ENCODE measurements around the gene MAGI3.

DNA sequence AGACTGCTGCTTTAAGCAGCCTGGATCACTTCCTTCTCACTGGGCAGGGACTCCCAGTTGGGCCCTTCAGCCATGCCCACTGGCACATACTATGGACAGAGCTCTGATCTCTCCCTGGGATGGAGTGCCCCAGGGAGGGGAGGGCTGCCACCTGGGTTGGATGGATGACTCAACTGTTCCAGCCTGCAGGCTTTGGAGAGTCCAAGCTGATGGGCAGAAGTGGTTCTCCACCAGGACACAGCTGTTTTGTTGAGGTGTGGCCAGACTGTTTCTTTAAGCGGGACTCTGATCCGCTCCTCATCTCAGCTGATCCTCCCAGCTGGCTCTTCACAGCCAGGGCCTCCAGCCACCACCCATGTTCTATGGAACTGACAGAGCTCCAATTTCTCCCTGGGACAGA is 166.9 kb downstream of the MAGI3 start:
- TF ChIP-seq, protein P1, sequence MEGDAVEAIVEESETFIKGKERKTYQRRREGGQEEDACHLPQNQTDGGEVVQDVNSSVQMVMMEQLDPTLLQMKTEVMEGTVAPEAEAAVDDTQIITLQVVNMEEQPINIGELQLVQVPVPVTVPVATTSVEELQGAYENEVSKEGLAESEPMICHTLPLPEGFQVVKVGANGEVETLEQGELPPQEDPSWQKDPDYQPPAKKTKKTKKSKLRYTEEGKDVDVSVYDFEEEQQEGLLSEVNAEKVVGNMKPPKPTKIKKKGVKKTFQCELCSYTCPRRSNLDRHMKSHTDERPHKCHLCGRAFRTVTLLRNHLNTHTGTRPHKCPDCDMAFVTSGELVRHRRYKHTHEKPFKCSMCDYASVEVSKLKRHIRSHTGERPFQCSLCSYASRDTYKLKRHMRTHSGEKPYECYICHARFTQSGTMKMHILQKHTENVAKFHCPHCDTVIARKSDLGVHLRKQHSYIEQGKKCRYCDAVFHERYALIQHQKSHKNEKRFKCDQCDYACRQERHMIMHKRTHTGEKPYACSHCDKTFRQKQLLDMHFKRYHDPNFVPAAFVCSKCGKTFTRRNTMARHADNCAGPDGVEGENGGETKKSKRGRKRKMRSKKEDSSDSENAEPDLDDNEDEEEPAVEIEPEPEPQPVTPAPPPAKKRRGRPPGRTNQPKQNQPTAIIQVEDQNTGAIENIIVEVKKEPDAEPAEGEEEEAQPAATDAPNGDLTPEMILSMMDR (conservative IDR thresholded peaks at IDR 0.05; ENCODE audit: low read length): no peak
- no peak for TF ChIP-seq EZH2phosphoT487 (IDR thresholded peaks at IDR 0.05; ENCODE audit: borderline replicate concordance)

Measured in Loucy (cell line).